ENCODE data around the gene THOC6. TPM values are rescaled to one million over a fixed set of nuclear protein-coding genes. Genes with fewer than 3 reads are reported as not detected.
"Not testable (repeated sequence)": the region's sequence is repeated elsewhere in the genome, so short reads cannot be mapped to it uniquely, and the experiment has no call there.

The THOC6 gene
- total RNA-seq, 6 experiments from 2014 or later: 18.2 to 21.6 (median 19.9) TPM

DNA sequence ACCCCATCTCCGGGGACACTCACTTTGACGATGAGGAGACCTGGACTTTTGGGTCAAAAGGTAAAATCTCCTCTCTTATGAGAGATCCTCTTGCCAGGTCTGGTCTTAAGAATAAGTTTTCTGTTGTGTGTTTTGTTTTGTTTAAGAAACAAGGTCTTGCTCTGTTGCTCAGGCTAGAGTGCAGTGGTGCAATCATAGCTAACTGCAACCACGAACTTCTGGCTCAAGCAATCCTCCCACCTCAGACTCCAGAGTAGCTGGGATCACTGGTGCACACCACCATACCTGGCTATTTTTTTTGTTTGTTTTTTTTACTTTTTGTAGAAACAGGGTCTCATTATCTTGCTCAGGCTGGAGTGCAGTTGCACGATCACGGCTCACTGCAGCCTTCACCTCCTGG lies 26.7 kb downstream of the THOC6 start:
- no peaks in the 10 kb centered on the region for H3K9me3 Mint-ChIP-seq
- H3K4me1 Mint-ChIP-seq (ENCODE audit: low read depth): no peaks in the 10 kb centered on the region
- peaks cover 25% of the 10 kb centered on the region for H3K27me3 Mint-ChIP-seq (ENCODE audit: insufficient read depth)
- DNase-seq: no peak
- no peak overlapping the region for H3K4me3 Mint-ChIP-seq
- no peak overlapping the region for H3K27ac Mint-ChIP-seq
- TF ChIP-seq, protein P1, sequence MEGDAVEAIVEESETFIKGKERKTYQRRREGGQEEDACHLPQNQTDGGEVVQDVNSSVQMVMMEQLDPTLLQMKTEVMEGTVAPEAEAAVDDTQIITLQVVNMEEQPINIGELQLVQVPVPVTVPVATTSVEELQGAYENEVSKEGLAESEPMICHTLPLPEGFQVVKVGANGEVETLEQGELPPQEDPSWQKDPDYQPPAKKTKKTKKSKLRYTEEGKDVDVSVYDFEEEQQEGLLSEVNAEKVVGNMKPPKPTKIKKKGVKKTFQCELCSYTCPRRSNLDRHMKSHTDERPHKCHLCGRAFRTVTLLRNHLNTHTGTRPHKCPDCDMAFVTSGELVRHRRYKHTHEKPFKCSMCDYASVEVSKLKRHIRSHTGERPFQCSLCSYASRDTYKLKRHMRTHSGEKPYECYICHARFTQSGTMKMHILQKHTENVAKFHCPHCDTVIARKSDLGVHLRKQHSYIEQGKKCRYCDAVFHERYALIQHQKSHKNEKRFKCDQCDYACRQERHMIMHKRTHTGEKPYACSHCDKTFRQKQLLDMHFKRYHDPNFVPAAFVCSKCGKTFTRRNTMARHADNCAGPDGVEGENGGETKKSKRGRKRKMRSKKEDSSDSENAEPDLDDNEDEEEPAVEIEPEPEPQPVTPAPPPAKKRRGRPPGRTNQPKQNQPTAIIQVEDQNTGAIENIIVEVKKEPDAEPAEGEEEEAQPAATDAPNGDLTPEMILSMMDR (IDR thresholded peaks at IDR 0.05): no peak
- H3K36me3 Mint-ChIP-seq (ENCODE audit: low read depth): no peaks in the 10 kb centered on the region

DNA sequence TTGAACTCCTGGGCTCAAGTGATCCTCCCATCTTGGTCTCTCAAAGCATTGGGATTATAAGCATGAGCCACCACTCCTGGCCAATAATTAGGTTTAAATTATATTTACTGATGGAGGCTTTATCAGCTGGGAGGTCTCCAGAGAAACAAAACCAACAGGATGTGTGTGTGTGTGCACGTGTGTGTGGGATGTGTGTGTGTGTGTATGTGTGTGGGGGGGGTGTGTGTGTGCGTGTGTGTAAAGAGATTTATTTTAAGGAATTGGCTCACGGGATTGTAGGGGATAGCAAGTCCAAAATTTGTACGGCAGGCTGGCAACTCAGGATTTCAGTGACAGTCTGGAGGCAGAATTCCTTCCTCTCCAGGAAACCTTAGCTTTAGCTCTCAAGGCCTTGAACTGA lies 27.2 kb downstream of the THOC6 start:
- Mint-ChIP-seq H3K36me3 (ENCODE audit: low read depth) (no peaks in the 10 kb centered on the region), H3K4me1 (ENCODE audit: low read depth) (no peaks in the 10 kb centered on the region), H3K27me3 (ENCODE audit: insufficient read depth) (peaks cover 24% of the 10 kb centered on the region), H3K9me3 (no peaks in the 10 kb centered on the region), H3K4me3 (no peak overlapping the region), H3K27ac (no peak overlapping the region)
- TF ChIP-seq, protein P1 (IDR thresholded peaks at IDR 0.05): no peak
- DNase-seq: no peak

DNA sequence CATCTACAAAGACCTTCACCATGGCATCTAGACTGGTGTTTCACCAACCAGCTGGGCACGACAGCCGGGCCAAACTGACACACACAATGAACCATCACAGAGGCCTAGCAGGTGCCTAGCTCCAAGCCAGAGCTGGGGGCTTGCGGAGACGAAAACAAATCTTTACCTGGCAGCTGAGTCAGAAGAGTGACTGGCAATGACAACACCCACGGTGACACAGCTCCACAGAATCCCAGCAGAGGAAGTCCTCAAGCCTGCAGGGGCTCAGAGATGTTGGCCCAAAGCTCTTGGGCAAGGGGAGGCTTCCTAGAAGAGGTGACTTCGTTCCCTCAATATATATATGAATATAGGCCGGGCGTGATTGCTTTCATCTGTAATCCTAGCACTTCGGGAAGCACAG lies 27.7 kb downstream of the THOC6 start:
- Mint-ChIP-seq H3K9me3 (no peaks in the 10 kb centered on the region), H3K27me3 (ENCODE audit: insufficient read depth) (peaks cover 24% of the 10 kb centered on the region), H3K4me3 (no peak overlapping the region), H3K36me3 (ENCODE audit: low read depth) (no peaks in the 10 kb centered on the region), H3K27ac (no peak overlapping the region), H3K4me1 (ENCODE audit: low read depth) (no peaks in the 10 kb centered on the region)
- DNase-seq: no peak
- TF ChIP-seq, protein P1 (IDR thresholded peaks at IDR 0.05): no peak

DNA sequence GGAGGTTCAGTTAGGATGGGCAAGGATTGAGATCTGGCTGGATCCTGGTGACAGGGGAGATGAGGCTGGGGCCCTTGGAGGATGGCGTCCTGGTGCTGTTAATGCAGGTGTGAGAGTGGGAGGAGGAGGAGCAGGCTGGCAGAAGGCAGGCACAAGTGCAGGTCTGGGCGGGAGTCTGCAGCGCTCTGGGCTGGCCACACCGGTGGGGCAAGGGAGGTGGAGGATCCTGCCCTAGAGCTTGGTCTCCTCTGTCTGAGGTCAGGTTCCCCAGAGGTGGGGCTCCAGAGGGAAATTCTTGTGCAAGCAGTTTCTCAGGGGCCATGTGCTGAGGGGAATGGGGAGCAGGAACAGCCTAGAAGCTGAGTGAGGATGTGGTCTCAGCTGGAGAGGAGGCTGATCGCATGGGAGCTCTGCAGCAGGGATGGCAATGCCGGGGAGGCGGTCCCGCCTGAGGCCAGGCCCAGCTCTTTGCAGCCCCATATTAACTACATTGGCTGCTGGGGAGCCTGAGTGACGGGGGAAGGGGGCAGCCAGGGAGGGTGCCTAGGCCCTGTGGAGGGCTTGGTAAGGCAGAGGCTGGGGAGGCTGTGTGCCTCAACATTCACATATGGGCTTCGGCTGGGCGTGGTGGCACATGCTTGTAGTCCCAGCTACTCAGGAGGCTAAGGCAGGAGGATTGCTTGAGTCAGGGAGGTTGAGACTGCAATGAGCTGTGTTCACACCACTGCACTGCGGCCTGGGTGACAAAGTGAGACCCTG lies 28.9 kb downstream of the THOC6 start:
- not testable (repeated sequence) for DNase-seq; H3K4me3 Mint-ChIP-seq; H3K36me3 Mint-ChIP-seq (ENCODE audit: low read depth); H3K9me3 Mint-ChIP-seq; H3K4me1 Mint-ChIP-seq (ENCODE audit: low read depth); H3K27ac Mint-ChIP-seq
- peaks cover 21% of the 10 kb centered on the region for H3K27me3 Mint-ChIP-seq (ENCODE audit: insufficient read depth)

DNA sequence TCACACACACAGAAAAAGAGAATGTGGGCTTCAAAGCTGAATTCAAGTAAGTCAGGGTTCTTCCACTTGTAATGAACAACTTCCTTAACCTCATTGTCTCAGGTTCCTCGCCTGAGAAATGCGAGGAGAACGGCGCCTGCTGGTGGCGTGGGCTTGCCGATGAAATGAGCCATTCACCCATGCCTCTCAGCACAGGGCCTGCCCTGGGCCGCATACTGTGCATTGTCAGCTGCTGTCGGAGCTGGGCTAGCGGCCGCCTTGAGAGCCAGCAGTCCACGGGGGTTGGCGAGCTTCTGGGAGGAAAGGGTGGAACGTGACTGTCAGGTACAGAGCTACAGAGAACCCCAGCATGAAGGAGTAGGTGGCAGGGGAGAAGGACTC lies 29.5 kb downstream of the THOC6 start:
- H3K27ac Mint-ChIP-seq; H3K4me1 Mint-ChIP-seq (ENCODE audit: low read depth); H3K9me3 Mint-ChIP-seq; H3K36me3 Mint-ChIP-seq (ENCODE audit: low read depth); H3K4me3 Mint-ChIP-seq; DNase-seq: not testable (repeated sequence)
- H3K27me3 Mint-ChIP-seq (ENCODE audit: insufficient read depth): peaks cover 17% of the 10 kb centered on the region

DNA sequence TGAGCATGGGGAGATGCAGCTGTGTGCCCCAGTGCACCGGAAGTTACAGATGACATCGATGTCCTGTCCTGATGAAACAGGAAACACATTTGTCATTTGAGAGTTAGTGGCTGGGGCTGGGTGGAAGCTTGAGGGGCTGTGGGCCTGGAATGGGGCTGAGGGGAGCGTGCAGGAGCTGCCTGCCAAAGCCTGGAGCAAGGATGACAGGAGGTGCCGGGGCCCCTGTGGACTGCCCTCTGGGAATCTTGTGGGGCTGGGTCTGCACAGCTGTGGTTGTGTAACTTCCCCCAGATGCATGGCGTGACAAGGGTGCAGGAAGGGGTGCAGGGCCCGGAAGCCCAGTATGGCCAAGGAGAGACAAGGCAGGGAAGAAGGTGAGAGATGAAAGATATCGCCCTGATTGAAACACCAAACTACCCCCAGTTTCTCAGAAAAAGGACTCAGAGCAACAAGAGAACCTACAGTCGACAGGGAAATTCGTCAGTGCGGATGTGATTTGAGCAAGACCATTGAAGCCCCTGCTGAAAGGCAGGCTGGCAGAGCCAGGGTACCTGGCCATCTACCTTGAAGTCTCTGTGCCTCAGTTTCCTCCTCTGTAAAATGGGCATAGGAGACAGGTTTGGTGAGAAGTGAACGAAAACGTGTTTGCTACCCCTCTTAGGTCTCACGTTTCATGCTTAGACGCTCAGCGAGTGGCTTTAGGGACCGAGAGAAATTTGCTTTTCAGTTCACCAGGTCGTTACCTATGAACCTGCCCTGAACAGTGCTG lies 31.3 kb downstream of the THOC6 start:
- no peak for DNase-seq
- Mint-ChIP-seq H3K4me3 (no peak overlapping the region), H3K4me1 (ENCODE audit: low read depth) (peaks cover 8% of the 10 kb centered on the region), H3K27ac (no peak overlapping the region), H3K27me3 (ENCODE audit: insufficient read depth) (peaks cover 13% of the 10 kb centered on the region), H3K36me3 (ENCODE audit: low read depth) (no peaks in the 10 kb centered on the region), H3K9me3 (no peaks in the 10 kb centered on the region)
- TF ChIP-seq, protein P1 (IDR thresholded peaks at IDR 0.05): no peak

DNA sequence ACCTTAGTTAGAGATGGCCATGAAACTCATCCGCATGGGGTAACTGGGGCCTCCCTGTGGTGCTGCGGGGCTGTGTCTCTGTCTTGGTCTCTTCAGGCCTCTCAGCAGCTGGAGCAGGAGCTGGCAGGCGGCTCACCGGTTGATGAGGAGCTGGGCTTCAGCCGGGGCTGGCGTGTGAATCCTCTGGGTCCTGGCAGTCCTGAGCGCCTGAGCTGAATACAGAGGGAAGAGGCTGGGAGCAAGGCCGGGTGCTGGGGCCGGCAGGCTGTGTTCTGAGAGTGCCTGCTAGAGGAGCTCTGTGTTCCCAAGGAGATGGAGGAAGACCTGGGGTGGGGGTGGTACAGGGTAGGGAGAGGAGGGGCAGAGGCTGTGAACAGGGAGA lies 31.9 kb downstream of the THOC6 start:
- H3K27ac Mint-ChIP-seq; H3K4me3 Mint-ChIP-seq; H3K4me1 Mint-ChIP-seq (ENCODE audit: low read depth); H3K27me3 Mint-ChIP-seq (ENCODE audit: insufficient read depth); H3K9me3 Mint-ChIP-seq; DNase-seq; H3K36me3 Mint-ChIP-seq (ENCODE audit: low read depth): not testable (repeated sequence)

Data from HFFc6 (cell line).